Measurements from ENCODE around the gene SLC26A9.
"Not testable (repeated sequence)": the region's sequence is repeated elsewhere in the genome, so short reads cannot be mapped to it uniquely, and the experiment has no call there.

The SLC26A9 gene

GRCh38 chr1:205926636-205927035 lies 16.6 kb downstream of the SLC26A9 start:
- no peak for DNase-seq (ENCODE audit: low read depth, low spot score)

DNA sequence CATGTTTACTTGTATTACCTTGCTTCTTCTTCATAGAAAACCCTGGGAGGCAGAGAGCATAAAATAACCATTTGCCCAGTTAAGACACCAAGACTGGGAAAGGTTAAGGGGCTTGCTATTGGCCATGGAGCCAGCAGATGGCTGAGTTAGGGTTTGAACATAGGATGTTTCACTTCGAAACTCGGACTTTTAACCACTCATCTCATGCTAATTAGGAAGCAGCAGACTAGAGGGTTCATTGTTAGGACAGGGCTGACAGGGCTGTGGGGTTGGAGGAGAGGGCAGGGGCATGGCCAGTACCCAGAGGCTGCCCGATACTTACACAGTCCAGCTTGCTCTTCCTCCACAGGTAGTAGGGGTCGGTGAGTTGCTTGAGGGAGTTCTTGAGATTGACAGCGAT lies 17.0 kb downstream of the SLC26A9 start:
- no peak for DNase-seq (ENCODE audit: low read depth, low spot score)

DNA sequence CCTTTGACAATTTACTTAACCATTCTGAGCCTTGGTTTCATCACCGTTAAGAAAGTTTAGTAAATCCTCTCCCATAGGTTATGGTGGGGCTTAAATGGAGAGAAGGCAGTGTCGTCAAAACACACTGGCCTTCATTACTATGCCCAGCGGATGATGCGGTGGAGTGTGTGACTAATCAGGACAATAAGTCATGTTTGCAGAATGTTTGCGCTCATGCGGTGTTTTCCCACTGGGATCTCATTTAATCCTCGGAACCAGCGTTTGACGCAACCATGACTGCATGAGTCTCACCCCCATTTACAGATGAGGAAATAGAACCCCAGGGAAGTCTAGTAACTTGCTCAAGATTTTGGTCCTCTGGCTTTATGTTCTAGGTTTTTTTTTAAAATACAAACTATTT lies 17.5 kb downstream of the SLC26A9 start:
- no peak for DNase-seq (ENCODE audit: low read depth, low spot score)

DNA sequence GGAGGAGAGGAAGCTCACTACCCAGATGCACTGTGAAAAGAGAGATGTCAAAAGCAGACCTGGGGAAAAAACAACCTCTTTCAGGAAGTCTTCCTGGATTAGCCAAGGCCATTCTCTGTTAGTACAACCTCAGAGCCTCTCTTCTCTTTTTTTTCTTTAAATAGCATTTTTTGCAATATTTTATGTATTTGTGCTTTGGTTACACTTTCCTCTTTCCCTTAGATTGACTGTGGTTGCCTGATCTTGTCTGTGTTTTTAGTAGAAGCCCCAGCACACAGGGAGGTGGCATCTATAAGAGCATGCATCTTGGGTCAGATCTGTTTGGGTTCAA lies 18.8 kb downstream of the SLC26A9 start:
- DNase-seq (ENCODE audit: low read depth, low spot score), result no peak

DNA sequence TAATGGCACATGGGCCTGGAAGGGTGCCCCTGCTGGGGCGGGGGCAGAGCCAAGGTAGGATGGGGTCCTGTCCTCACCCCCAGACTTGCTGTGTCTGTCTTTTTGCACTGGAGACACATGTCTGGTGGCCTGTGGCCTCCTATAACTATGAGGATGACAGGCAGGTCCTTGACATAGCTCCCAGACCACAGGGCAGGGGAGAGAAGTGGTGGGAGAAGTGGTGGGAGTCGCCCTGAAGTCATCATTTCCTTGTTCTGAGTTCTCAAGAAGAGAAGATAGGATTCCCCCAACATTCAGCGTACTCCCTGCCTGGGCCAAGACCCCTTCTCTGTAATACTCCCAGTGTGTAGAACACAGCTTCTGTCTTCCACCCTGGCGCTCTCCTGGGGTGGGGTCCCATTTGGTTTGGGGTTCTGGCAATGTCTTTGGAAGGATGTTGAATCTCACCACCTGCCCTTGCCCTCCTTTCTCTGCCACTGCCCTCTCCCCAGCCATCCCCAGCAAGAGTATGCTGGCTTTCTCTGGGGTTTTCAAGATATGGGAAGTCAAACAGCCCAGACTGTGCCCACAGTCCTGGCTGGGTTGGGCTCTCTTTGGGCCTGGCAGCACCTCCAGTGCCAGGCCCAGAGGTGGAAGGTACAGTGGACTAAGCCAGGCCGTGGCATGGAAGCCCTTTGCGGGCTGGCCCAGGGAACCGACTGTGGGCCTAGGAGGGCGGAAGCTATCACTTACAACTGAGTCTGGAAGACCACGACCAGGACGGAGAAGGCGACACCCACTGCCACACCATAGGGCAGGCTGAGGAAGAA lies 19.4 kb downstream of the SLC26A9 start:
- DNase-seq (ENCODE audit: low read depth, low spot score), result no peak

DNA sequence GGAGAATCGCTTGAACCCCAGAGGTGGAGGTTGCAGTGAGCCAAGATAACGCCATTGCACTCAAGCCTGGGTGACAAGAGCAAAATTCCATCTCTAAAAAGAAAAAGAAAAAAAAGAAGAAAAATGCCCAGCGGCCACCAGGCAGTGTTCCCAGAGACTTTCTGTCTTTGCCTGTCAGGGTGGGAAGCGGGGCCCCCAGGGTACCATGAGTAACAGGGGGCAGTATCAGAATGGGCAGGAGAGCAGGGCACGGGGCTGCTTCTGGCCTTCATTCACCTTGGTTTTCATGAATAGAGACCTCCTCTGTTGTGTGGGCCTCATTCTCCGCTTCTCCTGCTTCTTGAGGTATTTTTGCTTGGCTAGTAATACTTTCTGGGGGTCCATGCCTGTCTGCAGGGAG lies 20.4 kb downstream of the SLC26A9 start:
- DNase-seq (ENCODE audit: low read depth, low spot score), result no peak

- no peak for DNase-seq (ENCODE audit: low read depth, low spot score)
Observed at GRCh38 chr1:205922314-205922713, 20.9 kb downstream of the SLC26A9 start.

- no peak for DNase-seq (ENCODE audit: low read depth, low spot score)
Observed at GRCh38 chr1:205921570-205921909, 21.7 kb downstream of the SLC26A9 start.

- DNase-seq (ENCODE audit: low read depth, low spot score), result no peak
Observed at GRCh38 chr1:205920861-205921569, 22.2 kb downstream of the SLC26A9 start.

DNA sequence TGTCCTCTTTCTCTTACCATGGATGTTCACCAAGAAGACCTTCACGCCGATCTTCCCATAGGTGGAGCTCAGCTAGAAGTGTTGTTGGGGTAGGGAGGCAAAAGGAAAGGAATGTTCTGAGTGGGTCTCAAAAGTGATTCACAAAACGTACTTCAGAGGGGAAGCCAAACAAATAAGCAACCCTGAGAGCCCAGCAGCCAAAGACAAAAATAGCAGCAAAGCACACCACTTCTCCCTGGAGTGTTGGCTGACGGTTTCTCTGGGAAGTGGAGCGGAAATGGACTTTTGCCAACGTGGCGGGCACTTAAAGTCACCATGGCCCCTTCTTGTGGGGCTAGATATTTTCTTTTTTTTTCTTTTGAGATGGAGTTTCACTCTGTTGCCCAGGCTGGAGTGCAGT lies 23.1 kb downstream of the SLC26A9 start:
- DNase-seq (ENCODE audit: low read depth, low spot score), result no peak

- DNase-seq (ENCODE audit: low read depth, low spot score), result peak; percentile 66
Observed at GRCh38 chr1:205918955-205919746, 24.1 kb downstream of the SLC26A9 start.

DNA sequence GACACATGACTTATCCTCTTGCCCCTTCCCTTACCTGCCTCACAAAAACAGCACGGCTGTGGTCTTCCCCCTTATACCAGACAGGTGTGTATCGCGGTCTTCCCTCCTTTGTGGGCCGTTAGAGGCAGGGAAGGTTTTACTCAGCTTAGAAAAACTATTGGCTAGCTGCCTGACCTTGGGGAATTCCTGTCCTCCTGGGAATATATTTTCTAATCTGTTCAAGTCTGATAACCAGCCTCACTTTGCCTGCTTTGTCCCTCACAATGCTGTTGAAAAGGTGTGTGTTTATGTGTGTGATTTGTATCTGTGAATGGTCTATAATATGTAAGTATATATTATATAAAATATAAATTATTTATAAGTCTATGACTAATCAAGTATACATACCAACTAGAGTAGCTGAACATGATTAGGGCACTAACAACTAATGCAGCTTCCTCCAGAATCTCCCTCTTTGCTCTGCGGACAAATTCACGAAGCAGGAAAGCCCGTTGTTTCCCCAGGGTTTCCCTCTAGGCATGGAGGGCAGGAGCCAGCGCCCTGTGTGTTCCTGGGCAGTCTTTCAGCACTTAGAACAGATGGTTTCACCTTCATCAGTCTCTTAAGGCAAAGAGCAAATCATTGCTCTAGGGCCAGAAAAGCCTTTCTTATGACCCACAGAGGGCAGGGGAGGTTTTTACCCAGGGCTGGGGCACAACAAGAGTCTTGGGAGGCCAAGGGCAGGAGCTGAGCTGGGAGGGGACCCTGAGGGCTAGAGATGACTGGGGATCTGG lies 25.6 kb downstream of the SLC26A9 start:
- no peak for DNase-seq (ENCODE audit: low read depth, low spot score)

DNA sequence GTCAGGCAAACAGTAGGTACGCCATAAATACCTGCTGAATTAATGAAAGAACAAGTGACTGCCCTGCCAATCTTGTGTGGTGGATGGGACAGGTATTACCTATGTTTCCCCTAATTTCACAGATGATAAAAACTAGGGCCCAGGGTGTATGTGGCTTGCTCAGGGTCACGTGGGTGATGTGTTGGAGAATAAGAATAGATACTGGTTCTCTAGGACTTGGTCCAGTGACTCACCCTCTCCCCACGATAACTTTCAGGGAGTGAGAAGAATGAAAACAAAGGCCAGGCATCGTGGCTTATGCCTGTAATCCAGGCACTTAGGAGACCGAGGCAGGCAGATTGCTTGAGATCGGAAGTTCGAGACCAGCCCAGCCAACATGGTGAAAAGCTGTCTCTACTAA lies 26.7 kb downstream of the SLC26A9 start:
- DNase-seq (ENCODE audit: low read depth, low spot score), result no peak

DNA sequence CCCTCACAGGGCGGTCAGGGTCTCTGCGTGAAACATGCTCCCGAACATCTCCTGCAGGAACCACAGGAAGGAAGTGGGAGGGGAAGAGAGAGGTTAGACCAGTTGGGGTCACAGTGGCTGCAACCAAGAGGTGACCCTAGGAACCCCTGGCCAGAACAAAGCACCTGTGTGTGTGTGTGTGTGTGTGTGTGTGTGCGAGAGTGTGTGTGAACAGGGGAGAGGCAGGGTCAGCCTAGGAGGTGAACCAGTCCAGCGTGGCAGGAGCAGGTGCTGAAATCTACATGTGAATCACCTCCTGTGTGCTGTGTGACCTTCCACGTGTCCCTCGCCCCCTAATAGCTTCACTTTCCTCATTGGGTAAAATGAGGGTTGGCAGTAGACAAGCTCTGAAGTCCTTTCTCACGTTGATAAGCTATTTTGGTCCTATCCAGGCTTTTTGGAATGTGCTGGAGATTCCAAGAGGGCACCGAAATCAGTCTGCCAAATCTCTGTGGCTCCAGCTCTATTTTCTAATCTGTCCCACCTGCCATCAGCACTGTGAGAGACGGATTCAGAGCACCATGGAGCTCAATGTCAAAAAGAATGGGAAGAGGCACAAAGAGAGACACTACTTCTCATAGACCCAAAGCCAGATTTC lies 27.8 kb downstream of the SLC26A9 start:
- DNase-seq (ENCODE audit: low read depth, low spot score), result no peak

DNA sequence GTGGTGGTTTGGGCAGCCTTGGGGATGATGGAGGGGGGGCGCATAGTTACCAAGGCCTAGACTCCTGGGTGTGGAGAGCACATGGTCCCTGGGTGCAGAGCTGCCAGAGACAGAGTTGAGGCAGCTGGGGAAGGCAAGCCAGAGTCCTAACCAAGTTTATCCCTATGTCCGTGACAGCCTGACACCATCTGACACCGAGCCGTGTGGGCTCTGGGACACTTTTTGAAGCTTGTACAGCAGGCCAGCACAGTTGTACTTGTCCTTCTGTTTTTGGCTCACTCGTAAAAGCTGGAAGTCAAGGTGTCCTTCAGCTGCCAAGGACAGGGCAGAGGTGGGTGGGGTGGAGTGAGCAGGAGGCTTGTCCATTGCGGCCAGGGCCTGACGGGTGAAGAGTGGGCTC lies 28.5 kb downstream of the SLC26A9 start:
- DNase-seq (ENCODE audit: low read depth, low spot score), result no peak

DNA sequence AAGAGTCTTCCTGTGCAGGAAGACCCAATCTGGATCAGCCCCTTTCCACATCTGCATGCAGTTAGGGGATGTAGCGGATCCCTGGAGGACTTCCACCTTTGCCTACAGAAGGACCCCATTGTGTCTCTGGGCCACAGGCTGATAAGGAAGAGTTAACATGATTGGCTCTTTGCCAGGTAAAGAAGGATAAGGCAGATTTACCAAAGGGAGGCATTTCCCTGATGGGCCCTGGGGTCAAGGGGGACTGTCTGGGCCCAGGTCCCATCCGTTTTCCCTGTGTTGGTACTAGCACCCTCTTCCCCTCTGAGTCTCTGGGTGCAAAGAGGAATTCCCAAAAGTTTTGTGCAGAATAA lies 29.1 kb downstream of the SLC26A9 start:
- no peak for DNase-seq (ENCODE audit: low read depth, low spot score)

- DNase-seq (ENCODE audit: low read depth, low spot score), result no peak
Observed at GRCh38 chr1:205913451-205914154, 29.7 kb downstream of the SLC26A9 start.

DNA sequence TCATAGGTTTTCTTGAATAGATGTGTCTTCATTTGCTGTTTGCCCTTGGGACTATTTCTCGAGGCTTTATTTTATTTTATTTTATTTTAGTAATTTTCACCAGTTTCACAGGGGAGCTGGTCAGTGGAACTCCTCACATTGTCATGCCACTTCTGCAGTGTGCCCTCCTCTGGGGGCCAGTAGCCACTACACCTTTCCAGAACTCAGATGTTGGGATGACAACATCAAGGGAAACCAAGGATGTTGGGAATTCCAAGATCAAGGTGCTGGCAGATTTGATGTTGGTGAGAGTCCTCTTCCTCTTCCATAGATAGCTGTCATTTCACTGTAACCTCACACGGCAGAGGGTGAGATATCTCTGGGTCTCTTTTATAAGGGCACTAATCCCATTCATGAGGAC lies 35.5 kb downstream of the SLC26A9 start:
- DNase-seq (ENCODE audit: low read depth, low spot score), result no peak

DNA sequence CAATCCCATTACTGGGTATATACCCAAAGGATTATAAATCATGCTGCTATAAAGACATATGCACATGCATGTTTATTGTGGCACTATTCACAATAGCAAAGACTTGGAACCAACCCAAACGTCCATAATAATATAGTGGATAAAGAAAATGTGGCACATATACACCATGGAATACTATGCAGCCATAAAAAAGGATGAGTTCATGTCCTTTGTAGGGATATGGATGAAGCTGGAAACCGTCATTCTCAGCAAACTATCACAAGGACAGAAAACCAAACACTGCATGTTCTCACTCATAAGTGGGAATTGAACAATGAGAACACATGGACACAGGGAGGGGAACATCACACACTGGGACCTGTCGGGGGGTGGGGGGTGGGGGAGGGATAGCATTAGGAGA lies 38.2 kb downstream of the SLC26A9 start:
- not testable (repeated sequence) for DNase-seq (ENCODE audit: low read depth, low spot score)

DNA sequence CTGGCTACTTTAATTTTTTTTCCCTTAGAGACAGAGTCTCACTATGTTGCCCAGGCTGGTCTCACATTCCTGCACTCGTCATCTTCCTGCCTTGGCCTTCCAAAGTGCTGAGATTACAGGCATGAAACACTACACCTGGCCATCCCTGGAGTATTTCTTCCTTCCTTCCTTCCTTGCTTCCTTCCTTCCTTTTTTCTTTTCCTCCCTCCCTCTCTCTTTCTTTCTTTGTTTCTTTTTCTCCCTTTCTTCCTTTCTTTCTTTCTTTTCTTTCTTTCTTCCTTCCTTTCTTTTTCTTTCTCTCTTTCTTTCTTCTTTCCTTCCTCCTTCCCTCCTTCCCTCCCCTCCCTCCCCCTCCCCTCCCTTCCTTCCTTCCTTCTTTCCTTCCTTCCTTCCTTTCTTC lies 46.9 kb downstream of the SLC26A9 start:
- DNase-seq (ENCODE audit: low read depth, low spot score), result no peak

DNA sequence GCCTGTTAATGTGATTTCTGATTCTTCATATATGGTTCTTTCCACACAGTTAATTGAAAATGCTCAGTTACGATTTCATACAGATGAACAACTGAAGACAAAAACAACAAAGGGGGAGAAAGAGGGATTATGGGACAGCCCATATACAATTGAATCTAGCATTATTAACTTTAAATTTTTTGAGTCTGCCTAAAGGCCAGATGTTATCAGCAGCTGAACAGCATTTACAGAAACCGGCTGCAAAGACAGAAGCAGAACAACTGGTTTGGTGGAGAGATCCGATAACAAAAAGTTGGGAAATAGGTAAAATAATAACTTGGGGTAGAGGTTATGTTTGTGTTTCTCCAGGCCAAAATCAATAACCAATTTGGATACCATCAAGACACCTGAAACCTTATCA lies 49.1 kb downstream of the SLC26A9 start:
- DNase-seq (ENCODE audit: low read depth, low spot score), result not testable (repeated sequence)
